D341Med (cell line): ENCODE measurements around the gene MSX1.

Experiments
- DNase-seq: peaks from one replicate; pipeline ENCODE4 v3.0.0; 2012; ENCODE audit warnings: low spot score

MSX1 gene

GRCh38 chr4:4869731-4870571, 10.5 kb downstream of the MSX1 start:
- DNase-seq: peak; percentile 48

GRCh38 chr4:4870576-4871241, 11.2 kb downstream of the MSX1 start:
- no peak for DNase-seq

GRCh38 chr4:4871242-4871572, 11.7 kb downstream of the MSX1 start:
- no peak for DNase-seq

GRCh38 chr4:4871573-4872313, 12.3 kb downstream of the MSX1 start:
- DNase-seq: no peak

GRCh38 chr4:4872314-4872903, 12.9 kb downstream of the MSX1 start:
- DNase-seq: no peak

- no peak for DNase-seq
These were observed 13.7 kb downstream of the MSX1 start for GRCh38 chr4:4873203-4873602.

- no peak for DNase-seq
These were observed 14.8 kb downstream of the MSX1 start for GRCh38 chr4:4874254-4874653.

- no peak for DNase-seq
These were observed 15.7 kb downstream of the MSX1 start for GRCh38 chr4:4875147-4875546.

GRCh38 chr4:4875611-4876010, 16.1 kb downstream of the MSX1 start:
- no peak for DNase-seq

GRCh38 chr4:4876945-4877661, 17.6 kb downstream of the MSX1 start:
- no peak for DNase-seq

- no peak for DNase-seq
These were observed 21.0 kb downstream of the MSX1 start for GRCh38 chr4:4880492-4880891.

GRCh38 chr4:4881432-4881831, 22.0 kb downstream of the MSX1 start:
- no peak for DNase-seq

GRCh38 chr4:4884611-4885010, 25.1 kb downstream of the MSX1 start:
- no peak for DNase-seq

- no peak for DNase-seq
These were observed 28.0 kb downstream of the MSX1 start for GRCh38 chr4:4887426-4887825.

- DNase-seq: no peak
These were observed 29.2 kb downstream of the MSX1 start for GRCh38 chr4:4888695-4889094.

- DNase-seq: no peak
These were observed 30.3 kb downstream of the MSX1 start for GRCh38 chr4:4889781-4890180.

GRCh38 chr4:4890574-4891255, 31.2 kb downstream of the MSX1 start:
- DNase-seq: no peak

- no peak for DNase-seq
These were observed 34.3 kb downstream of the MSX1 start for GRCh38 chr4:4893721-4894120.

- DNase-seq: no peak
These were observed 39.9 kb downstream of the MSX1 start for GRCh38 chr4:4899202-4899925.

- DNase-seq: no peak
These were observed 42.4 kb downstream of the MSX1 start for GRCh38 chr4:4901877-4902276.

GRCh38 chr4:4912155-4912554, 52.7 kb downstream of the MSX1 start:
- DNase-seq: no peak
